Caco-2 (cell line): ENCODE data around the gene ZNHIT2. TPM values are rescaled to one million over a fixed set of nuclear protein-coding genes. Genes with fewer than 3 reads are reported as not detected.

Experiments used
- BruUV-seq: library from RNA; stranded (reverse); fragments of 400-500 nt; replicated peaks from 2 replicates; lab custom pipeline; 2021; lab: Mats Ljungman, UMichigan
- CTCF ChIA-PET: fragments of 300-600 bp; sonication (Branson Sonifier 250); formaldehyde crosslinking; loops from one replicate; lab custom pipeline; 2022; ENCODE audit warnings: antibody characterized with exemption; lab: Charles Lee
- POLR2A ChIA-PET: fragments of 300-600 bp; sonication (Branson Sonifier 250); formaldehyde crosslinking; loops from one replicate; lab custom pipeline; 2022; ENCODE audit warnings: antibody characterized with exemption; lab: Charles Lee
- DNase-seq, 2 experiments: peaks; one replicate each; pipeline versions ENCODE4 v3.0.0 to v3.0.0-alpha.2; 2020 to 2022
- H3K27me3 ChIP-seq: replicated peaks from 2 replicates; pipeline ENCODE4 v1.6.0; 2011; ENCODE audit warnings: low read length; ENCODE audit not compliant: control insufficient read depth, insufficient read depth
- H3K36me3 ChIP-seq: 2 replicates; pipeline ENCODE4 v1.5.1; 2011; ENCODE audit warnings: low read length; ENCODE audit not compliant: control insufficient read depth, insufficient read depth
- H3K4me1 ChIP-seq: fragments of 250-450 bp; sonication (Bioruptor Pico); 2 replicates; pipeline ENCODE4 v1.5.1; 2020; ENCODE audit warnings: mild to moderate bottlenecking
- H3K4me3 ChIP-seq: 2 replicates; pipeline ENCODE4 v1.5.1; 2011; ENCODE audit warnings: low read depth, mild to moderate bottlenecking, control low read depth, low read length
- H3K9me3 ChIP-seq: fragments of 250-450 bp; sonication (Bioruptor Pico); 2 replicates; pipeline ENCODE4 v1.5.1; 2020; ENCODE audit warnings: mild to moderate bottlenecking, moderate library complexity
- H3K27ac Mint-ChIP-seq: one replicate; pipeline ENCODE4 v1.8.0; 2022; ENCODE audit warnings: mixed read lengths; ENCODE audit not compliant: unreplicated experiment
- H3K27me3 Mint-ChIP-seq: one replicate; pipeline ENCODE4 v1.8.0; 2022; ENCODE audit warnings: mixed read lengths; ENCODE audit not compliant: insufficient read depth, unreplicated experiment
- H3K36me3 Mint-ChIP-seq: one replicate; pipeline ENCODE4 v1.8.0; 2022; ENCODE audit warnings: mild to moderate bottlenecking, mixed read lengths; ENCODE audit not compliant: insufficient read depth, unreplicated experiment
- H3K4me1 Mint-ChIP-seq: one replicate; pipeline ENCODE4 v1.8.0; 2022; ENCODE audit warnings: low read depth, mixed read lengths; ENCODE audit not compliant: unreplicated experiment
- H3K4me3 Mint-ChIP-seq: one replicate; pipeline ENCODE4 v1.8.0; 2022; ENCODE audit warnings: mild to moderate bottlenecking, moderate library complexity, mixed read lengths; ENCODE audit not compliant: unreplicated experiment
- H3K9me3 Mint-ChIP-seq: one replicate; pipeline ENCODE4 v1.8.0; 2022; ENCODE audit warnings: mixed read lengths; ENCODE audit not compliant: unreplicated experiment
- CTCF ChIP-seq, 2 experiments: fragments of 200-600 bp in 1 of 2; IDR thresholded peaks; 1 replicate in 1 of 2; 2 replicates in 1 of 2; pipeline versions ENCODE4 v1.5.1 to v1.8.0; 2011 to 2022; ENCODE audit warnings: antibody characterized with exemption in 1 of 2, control low read depth in 1 of 2, inconsistent platforms in 1 of 2, low read depth in 1 of 2, low read length in 1 of 2, mild to moderate bottlenecking in 1 of 2, moderate library complexity in 1 of 2; ENCODE audit not compliant: insufficient read depth in 1 of 2, severe bottlenecking in 1 of 2, unreplicated experiment in 1 of 2
- intact Hi-C: fragments of 100-400 bp; cut with micrococcal nuclease; formaldehyde crosslinking; loops from one replicate; pipeline ENCODE4 v1.10.0; 2022; ENCODE audit not compliant: unreplicated experiment
- total RNA-seq: library from RNA; stranded (reverse); gene quantifications from 2 replicates; pipeline ENCODE4 v1.2.3, GENCODE V29; 2022

ZNHIT2 gene
- total RNA-seq, 1 experiment from 2014 or later, result 14.7 TPM

GRCh38 chr11:65132238-65132987 lies 14.9 kb upstream of the ZNHIT2 start:
- ChIA-PET CTCF (no interaction called here), POLR2A (interaction anchor here (0.5 to 2.1 kb wide), 2 partner anchors 10 to 827 kb away, joined by 4 to 10 read pairs; partner anchors contain the start of genes ESRRA, FAU and MRPL49)
- no peaks in the 10 kb centered on the region for H3K9me3 Mint-ChIP-seq
- Histone ChIP-seq H3K4me1 (0 out of 2 replicates have a peak, but pooled peaks cover 5% of the 10 kb centered on the region), H3K27me3 (no peaks in the 10 kb centered on the region), H3K9me3 (no peaks in the 10 kb centered on the region), H3K4me3 (no peak overlapping the region), H3K36me3 (peaks cover 7% of the 10 kb centered on the region)
- peaks cover 8% of the 10 kb centered on the region for H3K4me1 Mint-ChIP-seq
- H3K27me3 Mint-ChIP-seq, result no peaks in the 10 kb centered on the region
- H3K27ac Mint-ChIP-seq, result no peak overlapping the region
- peak overlapping the region; percentile 93 for H3K4me3 Mint-ChIP-seq
- intact Hi-C loops, result no loop called here
- no TSS peak for BruUV-seq
- no peak for TF ChIP-seq CTCF (IDR thresholded peaks at IDR 0.05; ENCODE audit: insufficient read depth in 1 of 2, low read depth in 1 of 2, low read length in 1 of 2, severe bottlenecking in 1 of 2, unreplicated experiment in 1 of 2)
- H3K36me3 Mint-ChIP-seq, result peaks cover 62% of the 10 kb centered on the region
- no peak for DNase-seq

GRCh38 chr11:65131895-65132237 lies 14.4 kb upstream of the ZNHIT2 start:
- H3K36me3 Mint-ChIP-seq, result peaks cover 67% of the 10 kb centered on the region
- intact Hi-C loops, result no loop called here
- CTCF ChIA-PET, result no interaction called here
- TF ChIP-seq CTCF (IDR thresholded peaks at IDR 0.05; ENCODE audit: insufficient read depth in 1 of 2, low read depth in 1 of 2, low read length in 1 of 2, severe bottlenecking in 1 of 2, unreplicated experiment in 1 of 2), result no peak
- no peaks in the 10 kb centered on the region for H3K9me3 Mint-ChIP-seq
- Histone ChIP-seq H3K36me3 (peaks cover 7% of the 10 kb centered on the region), H3K9me3 (no peaks in the 10 kb centered on the region), H3K4me1 (0 out of 2 replicates have a peak, but pooled peaks cover 5% of the 10 kb centered on the region), H3K27me3 (no peaks in the 10 kb centered on the region), H3K4me3 (no peak overlapping the region)
- POLR2A ChIA-PET, result interaction anchor here (0.5 to 2.1 kb wide), 2 partner anchors 10 to 826 kb away, joined by 4 to 10 read pairs; partner anchors contain the start of genes ESRRA, FAU and MRPL49
- H3K27ac Mint-ChIP-seq, result no peak overlapping the region
- BruUV-seq, result no TSS peak
- H3K4me1 Mint-ChIP-seq, result peaks cover 8% of the 10 kb centered on the region
- H3K4me3 Mint-ChIP-seq, result no peak overlapping the region
- no peaks in the 10 kb centered on the region for H3K27me3 Mint-ChIP-seq
- peak in 1 of 2 experiments; percentile 25 for DNase-seq

- no peak overlapping the region for H3K27ac Mint-ChIP-seq
- CTCF ChIA-PET, result no interaction called here
Observed at GRCh38 chr11:65131417-65131776, 13.9 kb upstream of the ZNHIT2 start.

More at GRCh38 chr11:65131417-65131776, 13.9 kb upstream of the ZNHIT2 start:
- intact Hi-C loops, result no loop called here
- Mint-ChIP-seq H3K27me3 (no peaks in the 10 kb centered on the region), H3K4me1 (peaks cover 8% of the 10 kb centered on the region), H3K4me3 (no peak overlapping the region), H3K36me3 (peaks cover 72% of the 10 kb centered on the region), H3K9me3 (no peaks in the 10 kb centered on the region)
- no TSS peak for BruUV-seq
- no peak for TF ChIP-seq CTCF (IDR thresholded peaks at IDR 0.05; ENCODE audit: insufficient read depth in 1 of 2, low read depth in 1 of 2, low read length in 1 of 2, severe bottlenecking in 1 of 2, unreplicated experiment in 1 of 2)
- no peak overlapping the region for H3K4me3 ChIP-seq
- POLR2A ChIA-PET, result interaction anchor here (2.1 kb wide), 1 partner anchor 9 kb away, joined by 10 read pairs; the partner anchor contains the start of genes FAU and MRPL49
- H3K9me3 ChIP-seq, result no peaks in the 10 kb centered on the region
- no peaks in the 10 kb centered on the region for H3K27me3 ChIP-seq
- DNase-seq, result peak in 1 of 2 experiments; percentile 25
- H3K36me3 ChIP-seq, result peaks cover 7% of the 10 kb centered on the region
- H3K4me1 ChIP-seq, result 0 out of 2 replicates have a peak, but pooled peaks cover 5% of the 10 kb centered on the region
